Embryonic facial prominence (tissue), 1 donor: ENCODE data around the gene UVSSA.
"Not testable (repeated sequence)": the region's sequence is repeated elsewhere in the genome, so short reads cannot be mapped to it uniquely, and the experiment has no call there.

Experiments
- DNase-seq: peaks from one replicate; pipeline ENCODE4 v3.0.0-alpha.2; 2016; ENCODE audit errors: extremely low spot score

Gene UVSSA

GRCh38 chr4:1317177-1318045 lies 29.6 kb upstream of the UVSSA start:
- no peak for DNase-seq

DNA sequence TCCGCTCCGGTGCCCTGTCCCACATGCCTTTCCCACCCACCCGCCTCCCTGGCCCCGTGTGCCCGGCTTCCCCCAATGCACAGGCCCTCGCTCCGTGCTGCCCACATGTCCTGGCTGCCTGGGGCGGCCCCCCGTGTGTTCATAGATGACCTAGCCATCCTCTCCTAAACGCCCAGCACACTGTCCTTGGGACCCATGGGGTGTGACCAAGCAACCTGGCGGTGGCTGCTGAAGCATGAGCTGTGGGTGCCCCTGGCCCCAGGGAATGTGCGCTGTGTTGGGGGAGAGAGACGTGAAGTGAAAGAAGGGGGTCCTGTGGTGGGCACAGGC lies 29.0 kb upstream of the UVSSA start:
- DNase-seq: no peak

DNA sequence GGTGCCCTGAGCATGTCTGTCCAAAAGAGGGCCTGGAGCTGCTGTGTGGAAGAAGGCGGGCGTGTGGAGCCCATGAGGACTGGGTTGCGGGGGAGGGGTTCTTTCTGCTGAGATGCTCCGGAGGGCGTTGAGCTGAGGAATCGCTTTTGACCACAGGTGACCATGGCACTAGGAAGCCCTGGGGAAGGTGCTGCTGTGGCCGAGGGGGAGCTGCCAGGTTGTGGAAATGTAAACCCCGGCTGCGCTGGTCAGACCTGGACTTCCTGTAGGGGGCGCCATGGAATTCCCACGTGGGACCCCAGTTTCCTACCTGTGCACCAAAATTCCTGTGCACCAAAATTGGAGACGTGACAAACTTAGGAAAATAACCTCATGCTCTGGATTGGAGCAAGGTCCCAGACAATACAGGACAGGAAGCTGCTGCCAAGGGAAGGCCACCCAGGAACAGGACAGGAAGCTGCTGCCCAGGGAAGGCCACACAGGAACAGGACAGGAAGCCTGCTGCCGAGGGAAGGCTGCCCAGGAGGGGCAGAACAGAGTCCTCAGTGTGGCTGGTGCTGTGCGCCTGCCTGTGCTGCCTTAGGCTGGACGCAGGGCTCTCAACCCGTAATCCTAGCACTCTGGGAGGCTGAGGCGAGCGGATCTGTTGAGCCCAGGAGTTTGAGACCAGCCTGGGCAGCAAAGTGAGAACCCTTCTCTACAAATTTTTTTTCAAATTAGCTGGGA lies 28.4 kb upstream of the UVSSA start:
- no peak for DNase-seq

GRCh38 chr4:1321486-1321885 lies 25.5 kb upstream of the UVSSA start:
- no peak for DNase-seq

- DNase-seq: no peak
Observed at GRCh38 chr4:1321946-1322650, 24.9 kb upstream of the UVSSA start.

GRCh38 chr4:1323280-1323634 lies 23.8 kb upstream of the UVSSA start:
- DNase-seq: no peak

GRCh38 chr4:1323635-1324442 lies 23.2 kb upstream of the UVSSA start:
- no peak for DNase-seq

- DNase-seq: not testable (repeated sequence)
Observed at GRCh38 chr4:1324443-1325175, 22.4 kb upstream of the UVSSA start.

GRCh38 chr4:1325176-1325480 lies 21.9 kb upstream of the UVSSA start:
- no peak for DNase-seq

DNA sequence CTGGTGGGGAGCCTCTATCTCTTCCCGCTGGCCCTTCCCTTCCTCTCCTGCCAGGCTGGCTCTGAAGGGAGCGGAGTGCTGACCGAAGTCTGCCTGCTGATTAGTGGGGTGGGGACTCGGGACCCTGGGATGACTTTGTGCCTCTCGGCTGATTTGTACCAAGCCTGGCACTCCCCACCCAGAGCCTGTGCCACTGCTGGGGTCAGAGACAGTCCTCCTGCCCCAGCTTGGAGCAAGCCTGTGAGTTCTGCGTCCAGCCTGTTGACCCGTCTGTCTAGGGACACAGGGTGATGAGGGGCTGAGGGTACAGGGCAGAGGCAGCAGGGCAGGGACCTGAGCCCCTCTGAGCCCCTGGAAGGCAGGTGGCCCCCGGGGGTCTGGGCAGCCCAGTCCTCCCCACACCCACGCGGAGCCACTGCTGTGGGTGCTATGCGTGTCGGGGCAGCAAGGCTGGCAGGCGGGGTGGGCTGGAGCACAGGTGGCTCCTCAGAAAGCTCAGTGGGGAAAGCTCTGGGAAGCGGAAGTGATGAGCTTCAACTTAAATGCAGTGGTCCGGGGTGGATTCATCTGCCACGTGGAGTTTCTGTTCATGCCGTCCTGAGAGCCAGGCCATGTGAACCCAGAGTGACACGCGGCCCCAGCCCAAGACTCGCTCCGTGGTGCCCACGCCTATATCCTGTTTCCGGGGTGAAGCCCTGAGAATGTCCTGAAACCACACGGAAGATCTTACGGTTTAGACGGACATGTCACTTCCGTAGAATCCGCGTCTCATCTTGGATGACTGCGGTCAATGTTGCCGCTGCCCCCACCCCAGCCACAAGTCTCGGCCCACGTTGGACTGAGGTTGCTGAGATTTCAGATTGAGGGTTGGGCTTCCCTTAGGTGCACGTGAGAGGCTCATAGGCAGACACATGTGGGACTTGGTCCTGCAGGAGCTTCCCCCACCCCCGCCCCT lies 21.1 kb upstream of the UVSSA start:
- no peak for DNase-seq

DNA sequence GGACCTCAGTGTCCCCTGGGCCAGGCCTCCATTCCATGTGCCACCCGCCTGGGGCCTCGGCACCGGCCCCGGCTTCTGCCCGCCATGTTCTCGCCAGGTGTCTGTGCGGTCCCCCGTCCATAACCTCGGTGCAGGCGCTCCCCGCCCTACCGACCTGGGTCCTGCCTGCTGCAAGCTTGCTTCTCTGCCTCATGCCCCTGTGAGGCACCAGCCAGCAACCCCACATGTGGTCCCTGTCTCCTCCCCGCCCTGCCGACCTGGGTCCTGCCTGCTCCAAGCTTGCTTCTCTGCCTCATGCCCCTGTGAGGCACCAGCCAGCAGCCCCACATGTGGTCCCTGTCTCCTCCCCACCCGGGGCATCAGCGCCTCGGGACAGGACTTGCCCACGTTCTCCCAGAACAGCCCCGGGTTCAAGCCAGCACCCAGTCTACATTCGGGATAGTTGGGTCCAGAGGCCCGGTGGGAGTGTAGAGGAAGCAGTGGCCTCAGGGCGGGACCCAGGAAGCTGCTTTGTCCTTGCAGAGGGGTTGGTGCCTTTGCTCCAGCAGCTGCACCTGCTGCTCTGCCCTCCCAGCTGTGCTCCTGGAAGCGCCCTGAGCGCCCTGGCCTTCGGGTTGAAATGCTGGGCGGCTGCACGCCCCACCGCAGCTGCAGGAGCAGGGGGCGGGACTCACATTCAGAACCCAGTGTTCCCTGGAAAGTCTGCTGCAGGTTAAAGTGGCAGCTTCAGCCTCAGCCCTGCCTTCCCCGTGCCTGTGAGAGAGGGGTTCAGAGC lies 20.1 kb upstream of the UVSSA start:
- DNase-seq: no peak

- no peak for DNase-seq
Observed at GRCh38 chr4:1327526-1328266, 19.3 kb upstream of the UVSSA start.

GRCh38 chr4:1328267-1329155 lies 18.5 kb upstream of the UVSSA start:
- no peak for DNase-seq

- no peak for DNase-seq
Observed at GRCh38 chr4:1329408-1330371, 17.3 kb upstream of the UVSSA start.

DNA sequence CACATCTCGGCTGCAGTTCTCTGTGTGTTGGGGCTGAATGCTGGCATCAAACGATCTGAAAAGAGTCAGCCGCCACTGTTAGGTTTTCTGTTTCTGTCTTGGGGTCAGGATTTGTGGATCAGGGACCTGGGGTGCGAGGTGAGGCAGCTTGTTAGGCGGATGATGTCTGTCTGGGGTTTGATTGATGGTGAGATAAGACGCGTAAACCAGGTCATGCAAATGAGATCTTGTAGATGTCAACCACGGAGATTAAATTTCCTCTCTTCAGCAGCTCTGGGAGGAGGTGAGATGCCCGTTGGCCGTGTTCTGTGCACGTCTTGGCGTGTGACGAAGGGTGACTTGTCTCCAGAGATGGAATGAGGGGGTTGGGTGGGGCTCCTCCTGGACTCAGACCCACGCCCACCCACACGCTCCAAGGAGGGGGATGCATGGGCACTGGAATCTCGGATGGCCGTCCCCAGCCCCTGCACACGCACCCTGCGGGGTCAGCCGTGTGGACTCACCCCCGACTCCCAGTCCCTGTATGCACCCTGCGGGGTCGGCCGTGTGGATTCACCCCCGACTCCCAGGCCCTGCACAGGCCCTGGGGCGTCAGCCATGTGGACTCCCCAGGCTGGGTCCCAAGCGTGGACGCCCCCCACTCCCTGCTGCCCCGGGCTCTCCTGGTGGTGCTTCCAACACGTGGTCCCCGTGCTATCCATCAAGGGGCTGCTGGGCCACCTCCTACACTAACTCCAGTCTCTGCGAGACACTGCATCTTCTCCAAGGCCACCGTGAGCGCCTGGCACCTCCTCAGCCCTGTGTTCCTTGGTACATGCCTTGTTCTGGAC lies 16.0 kb upstream of the UVSSA start:
- DNase-seq: no peak
